Stimulated activated CD8-positive, alpha-beta memory T cell treated with anti-CD3 and anti-CD28 coated beads, Interleukin-7, amount 100 ng/mL, for 1 hour (primary cell): ENCODE results near the gene VEGFB.

Experiments
- DNase-seq, 2 donors: peaks; one replicate each; pipeline ENCODE4 v3.0.0-alpha.2; 2020; ENCODE audit warnings: low read depth in 2 of 2

VEGFB gene

DNA sequence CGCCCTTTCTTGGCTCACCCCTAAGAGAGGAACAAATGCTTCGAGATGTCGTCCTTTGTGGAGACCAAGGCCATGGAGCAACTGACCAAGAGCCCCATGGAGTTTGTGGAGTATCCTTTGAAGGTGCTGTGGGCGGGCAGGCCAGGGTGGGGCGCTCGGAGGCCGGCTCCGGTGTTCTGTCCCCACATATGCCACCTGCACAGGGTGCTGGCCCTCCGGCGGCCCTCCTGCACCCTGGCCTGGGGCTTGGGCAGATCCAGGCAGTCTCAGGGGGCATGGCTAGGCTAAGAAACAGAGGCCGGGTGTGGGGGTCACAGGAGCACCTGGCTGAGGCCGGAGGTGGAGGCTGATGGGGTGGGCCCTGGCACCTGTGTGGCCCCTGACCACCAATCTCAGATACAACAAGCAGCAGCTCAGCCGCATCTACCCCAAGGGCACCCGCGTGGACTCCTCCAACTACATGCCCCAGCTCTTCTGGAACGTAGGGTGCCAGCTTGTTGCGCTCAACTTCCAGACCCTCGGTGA, 27.2 kb downstream of the VEGFB start:
- no peak for DNase-seq

- no peak for DNase-seq
Observed at GRCh38 chr11:64262271-64263002, 28.1 kb downstream of the VEGFB start.

DNA sequence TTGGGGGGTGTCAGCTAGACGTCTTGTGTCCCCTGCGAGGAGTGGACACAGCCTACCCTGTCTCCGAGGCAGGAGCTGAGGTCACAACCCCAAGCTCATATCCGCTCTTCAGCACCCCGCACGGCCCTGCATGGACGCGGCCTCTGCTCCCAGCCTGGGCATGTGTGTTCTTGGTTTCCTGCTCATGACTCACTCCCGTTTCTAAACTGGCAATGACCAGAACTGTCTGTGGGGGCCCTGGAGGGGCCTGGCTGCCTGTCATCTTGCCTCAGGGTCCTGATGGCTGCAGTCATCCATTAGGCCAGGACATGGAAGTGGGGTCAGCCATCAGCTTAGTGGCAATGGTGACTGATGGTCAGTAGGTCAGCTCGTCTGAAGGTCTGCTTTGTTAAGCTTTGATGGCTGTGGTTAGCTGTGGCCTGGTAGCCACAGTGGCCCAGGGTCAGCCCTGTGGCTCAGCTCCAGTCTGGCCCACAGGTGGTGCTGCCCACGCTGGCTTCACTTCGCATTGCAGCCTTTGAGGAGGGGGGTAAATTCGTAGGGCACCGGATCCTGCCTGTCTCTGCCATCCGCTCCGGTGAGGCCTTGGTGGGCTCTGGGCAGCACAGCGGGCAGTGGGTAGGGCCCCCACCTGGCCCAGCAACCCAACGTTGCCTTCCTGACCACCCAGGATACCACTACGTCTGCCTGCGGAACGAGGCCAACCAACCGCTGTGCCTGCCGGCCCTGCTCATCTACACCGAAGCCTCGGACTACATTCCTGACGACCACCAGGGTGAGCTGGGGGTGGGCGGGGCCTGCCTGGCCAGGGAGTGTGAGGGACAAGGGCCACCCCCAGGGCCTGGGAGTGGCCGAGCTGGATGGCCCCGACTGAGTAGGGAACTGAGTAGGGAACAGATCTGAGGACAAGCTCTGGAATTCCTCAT, 28.9 kb downstream of the VEGFB start:
- DNase-seq, result no peak

- DNase-seq, result no peak
Observed at GRCh38 chr11:64263947-64264317, 29.5 kb downstream of the VEGFB start.

DNA sequence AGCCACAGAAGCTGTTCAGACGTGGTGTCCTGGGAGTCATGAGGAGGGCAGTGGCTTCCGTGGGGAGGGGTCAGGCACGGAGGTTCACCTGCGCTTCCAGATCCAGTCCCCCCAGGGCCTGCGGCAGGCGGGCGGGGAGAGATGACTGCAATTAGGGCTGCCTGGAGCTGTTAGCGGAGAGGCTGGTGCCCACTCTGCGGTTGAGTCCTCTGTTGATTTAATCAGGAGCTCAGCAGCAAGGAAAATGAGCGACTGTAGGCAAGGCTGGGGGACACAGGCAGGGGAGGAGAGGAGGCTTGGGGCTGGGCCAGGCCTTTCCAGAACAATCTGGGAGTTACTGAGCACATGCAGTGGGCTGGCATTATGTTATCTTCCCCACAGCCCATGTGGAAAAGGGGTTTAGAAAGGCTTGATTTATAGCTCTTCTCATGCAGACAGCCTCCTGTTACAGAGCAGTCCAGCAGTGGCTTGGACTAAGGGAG, 30.0 kb downstream of the VEGFB start:
- DNase-seq, result no peak

GRCh38 chr11:64265176-64266160, 31.1 kb downstream of the VEGFB start:
- DNase-seq, result no peak

- DNase-seq, result no peak
Observed at GRCh38 chr11:64266339-64266738, 32.0 kb downstream of the VEGFB start.

DNA sequence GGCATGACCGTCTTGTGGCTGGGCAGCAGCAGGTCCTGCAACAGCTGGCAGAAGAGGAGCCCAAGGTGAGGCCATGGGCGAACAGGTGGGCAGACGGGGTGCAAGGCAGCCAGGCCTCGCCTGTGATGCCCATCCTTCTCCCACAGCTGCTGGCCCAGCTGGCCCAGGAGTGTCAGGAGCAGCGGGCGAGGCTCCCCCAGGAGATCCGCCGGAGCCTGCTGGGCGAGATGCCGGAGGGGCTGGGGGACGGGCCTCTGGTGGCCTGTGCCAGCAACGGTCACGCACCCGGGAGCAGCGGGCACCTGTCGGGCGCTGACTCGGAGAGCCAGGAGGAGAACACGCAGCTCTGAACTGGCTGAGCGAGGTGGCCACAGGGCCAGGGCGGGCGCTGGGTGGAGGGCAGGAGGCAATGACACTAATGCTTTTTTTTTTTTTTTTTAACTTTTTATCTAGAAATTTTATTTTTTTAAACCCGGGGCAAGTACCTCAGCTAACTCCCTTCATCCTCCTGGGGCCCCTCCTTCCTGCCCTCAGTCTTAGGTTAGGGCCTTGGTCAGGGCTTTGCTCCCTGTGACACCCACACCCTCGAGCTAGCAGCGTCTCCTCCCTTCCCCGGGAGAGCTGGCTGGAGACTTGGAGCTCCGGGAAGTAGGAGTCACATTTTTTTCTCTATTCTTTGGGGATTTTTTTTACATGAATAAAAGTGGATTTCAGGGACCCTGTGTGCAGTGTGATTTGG, 33.0 kb downstream of the VEGFB start:
- DNase-seq, result no peak

DNA sequence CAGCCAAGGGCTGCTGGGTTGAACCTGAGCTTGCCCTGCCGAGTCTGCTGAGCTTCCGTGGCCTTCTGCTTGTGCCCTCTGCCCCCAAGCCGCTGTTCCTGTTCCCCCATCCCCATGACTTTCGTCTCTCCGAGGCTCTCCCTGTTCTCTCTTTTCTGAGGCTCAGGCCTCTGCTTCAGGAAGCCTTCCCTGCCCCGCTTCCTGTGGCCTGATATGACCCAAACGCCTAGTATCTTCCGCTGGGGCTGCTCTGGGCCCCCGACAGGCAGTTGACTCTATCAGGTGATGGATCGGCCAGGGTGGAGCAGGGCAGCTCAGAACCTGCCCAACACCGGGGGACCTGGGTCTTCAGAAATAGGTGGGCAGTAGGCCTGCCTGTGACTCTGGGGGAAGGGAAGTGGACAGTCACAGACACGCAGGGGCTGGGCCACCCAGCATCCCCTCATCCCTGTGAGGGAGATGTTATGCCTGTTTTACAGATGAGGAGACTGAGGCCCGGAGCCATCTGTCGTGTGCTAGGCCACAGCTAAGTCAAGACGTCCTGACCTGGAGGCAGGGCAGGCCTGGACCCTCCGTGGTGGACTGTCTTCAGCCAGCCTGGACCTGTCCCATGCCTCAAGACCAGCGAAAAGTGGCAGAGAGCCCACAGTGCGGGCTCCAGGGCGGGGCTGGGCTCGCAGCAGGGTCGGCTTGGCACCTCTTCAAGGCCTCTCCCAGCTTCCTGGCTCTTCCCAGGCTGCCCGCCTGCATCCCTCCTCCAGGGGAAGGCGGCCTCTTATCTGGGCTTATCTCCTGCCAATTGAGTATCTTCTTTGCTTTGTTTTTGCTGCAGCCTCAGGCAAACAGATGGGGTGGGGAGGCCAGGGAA, 33.9 kb downstream of the VEGFB start:
- DNase-seq, result no peak

GRCh38 chr11:64268893-64269539, 34.6 kb downstream of the VEGFB start:
- DNase-seq, result no peak

- DNase-seq, result peak; percentile 94 to 95
Observed at GRCh38 chr11:64269540-64270220, 35.3 kb downstream of the VEGFB start.

DNA sequence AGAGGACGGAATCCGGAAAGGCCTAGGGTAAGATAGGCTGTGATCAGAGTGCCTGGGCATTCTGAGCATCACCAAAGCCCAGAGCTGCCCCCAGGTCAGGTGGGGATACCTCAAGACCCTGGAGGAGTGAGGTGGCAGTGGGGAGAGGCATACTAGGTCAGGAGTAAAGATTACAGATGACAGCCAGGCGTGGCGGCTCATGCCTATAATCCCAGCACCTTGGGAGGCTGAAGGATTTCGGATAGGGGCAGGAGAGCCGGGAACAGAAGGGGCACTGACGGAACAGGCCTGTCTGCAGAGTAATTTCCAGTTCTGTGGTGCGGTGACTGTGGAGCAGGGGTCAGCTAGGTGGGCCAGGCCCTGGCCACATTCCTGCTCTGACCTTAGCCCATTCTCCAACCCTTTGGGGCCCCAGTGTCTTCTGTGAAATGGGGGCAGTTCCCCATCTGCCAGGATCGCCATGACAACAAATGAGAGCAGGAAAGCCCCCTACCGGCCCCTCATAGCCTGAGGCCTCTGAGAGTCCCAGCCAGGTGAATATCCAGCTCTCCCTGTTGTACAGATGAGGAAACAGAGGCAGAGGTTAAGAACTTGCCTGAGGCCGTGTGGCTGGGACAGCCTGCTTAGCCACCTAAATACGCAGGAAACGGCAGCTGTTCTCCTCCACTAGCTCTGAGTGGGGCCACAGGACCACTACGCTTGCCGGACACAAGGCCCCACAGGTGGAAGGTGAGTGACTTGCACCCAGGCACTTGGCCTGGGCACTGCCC, 40.8 kb downstream of the VEGFB start:
- no peak for DNase-seq

GRCh38 chr11:64275841-64276240, 41.5 kb downstream of the VEGFB start:
- no peak for DNase-seq

GRCh38 chr11:64276653-64277431, 42.5 kb downstream of the VEGFB start:
- DNase-seq, result no peak

DNA sequence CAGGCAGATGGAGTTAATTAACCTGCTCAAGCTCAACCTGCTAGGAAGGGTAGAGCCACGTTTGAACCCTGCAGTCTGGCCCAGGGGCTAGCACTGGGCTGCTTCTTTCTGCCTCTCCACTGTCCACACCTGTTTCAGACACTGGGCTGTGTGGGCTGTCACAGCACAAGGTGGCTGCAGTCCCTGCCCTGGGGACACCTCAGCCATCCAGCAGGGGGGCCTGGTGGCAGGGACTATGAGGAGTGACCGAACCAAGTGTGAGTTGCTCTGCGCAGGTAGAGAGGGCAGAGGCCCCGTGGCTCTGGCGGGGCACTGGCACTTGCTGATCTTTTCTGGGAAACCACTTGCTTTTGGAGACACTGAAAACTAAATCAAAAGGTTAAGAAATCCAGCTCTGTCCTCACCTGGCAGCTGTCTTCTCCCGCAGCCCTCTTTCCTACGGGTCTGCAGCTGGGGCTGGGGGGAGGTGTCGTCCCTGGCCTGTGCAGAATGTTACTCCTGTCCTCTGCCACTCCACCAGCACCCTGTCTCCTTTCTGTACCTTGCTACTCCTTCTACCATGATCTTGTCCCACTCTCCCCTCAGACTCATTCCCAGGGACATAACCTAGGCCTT, 44.3 kb downstream of the VEGFB start:
- no peak for DNase-seq

DNA sequence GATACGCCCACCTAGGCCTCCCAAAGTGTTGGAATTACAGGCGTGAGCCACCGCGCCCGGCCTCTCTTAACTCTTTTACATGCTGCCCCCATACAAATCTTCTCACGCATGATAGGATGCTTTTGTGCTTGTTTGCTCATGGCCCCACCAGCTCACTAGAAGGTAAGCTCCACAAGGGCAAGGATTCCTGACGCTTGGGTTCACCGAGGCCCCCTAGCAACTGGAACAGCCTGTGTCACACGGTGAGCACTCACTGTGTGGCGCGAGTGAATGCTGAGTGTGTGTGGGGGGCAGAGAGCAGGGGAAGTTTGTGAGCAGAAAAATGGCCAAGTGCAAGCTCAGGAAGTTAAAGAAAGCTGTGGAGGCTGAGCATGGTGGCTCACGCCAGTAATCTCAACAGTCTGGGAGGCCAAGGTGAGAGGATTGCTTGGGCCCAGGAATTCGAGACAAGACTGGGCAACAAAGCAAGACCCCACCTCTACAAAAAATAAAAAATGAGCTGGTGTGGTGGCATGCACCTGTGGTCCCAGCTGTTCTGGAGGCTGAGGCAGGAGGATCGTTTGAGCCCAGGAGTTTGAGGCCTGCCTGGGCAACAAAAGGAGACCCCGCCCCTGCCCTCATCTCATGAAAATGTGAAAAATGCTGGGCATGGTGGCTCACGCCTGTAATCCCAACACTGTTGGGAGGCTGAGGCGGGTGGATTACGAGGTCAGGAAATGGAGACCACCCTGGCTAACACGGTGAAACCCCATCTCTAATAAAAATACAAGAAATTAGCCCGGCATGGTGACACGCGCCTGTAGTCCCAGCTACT, 47.8 kb downstream of the VEGFB start:
- no peak for DNase-seq
